ENCODE measurements around the gene CNN2. TPM values are rescaled to one million over a fixed set of nuclear protein-coding genes. Genes with fewer than 3 reads are reported as not detected.
"Not testable (repeated sequence)": the region's sequence is repeated elsewhere in the genome, so short reads cannot be mapped to it uniquely, and the experiment has no call there.

The CNN2 gene
- total and polyA plus RNA-seq, 4 donors, result 10.1 to 38.4 (median 26.8) TPM

DNA sequence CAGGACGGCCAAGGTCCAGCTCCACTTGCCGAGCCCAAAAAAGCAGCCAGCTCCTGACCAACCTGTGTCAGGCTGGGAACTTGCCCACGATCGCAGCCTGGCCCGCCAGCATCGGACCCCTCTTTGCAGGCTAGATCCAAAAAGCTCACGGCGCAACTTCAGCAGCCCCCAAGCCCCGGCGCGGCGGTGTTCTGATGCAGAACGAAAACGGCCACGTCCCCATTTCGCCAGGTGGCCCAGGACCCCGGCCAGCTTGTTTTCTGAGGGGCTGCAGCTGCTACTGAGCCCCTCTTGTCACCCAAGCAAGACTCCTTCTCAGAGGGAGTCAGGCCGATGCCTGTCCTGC, 6.8 kb upstream of the CNN2 start:
- Histone ChIP-seq H3K4me3 (ENCODE audit: low read depth in 1 of 3, low read length in 3 of 3) (peak overlapping the region; percentile 78 to 97 (median 89)), H3K4me1 (ENCODE audit: control insufficient read depth in 4 of 4, insufficient read depth in 4 of 4, low read length in 3 of 4) (peaks cover 30 to 49% (median 39%) of the 10 kb centered on the region in 4 donors), H3K9me3 (ENCODE audit: control insufficient read depth in 4 of 4, low read length in 3 of 4) (no peaks in the 10 kb centered on the region), H3K27me3 (ENCODE audit: control insufficient read depth in 4 of 4, insufficient read depth in 4 of 4, low read length in 3 of 4) (no peaks in the 10 kb centered on the region), H3K9ac (ENCODE audit: low read depth in 1 of 2, low read length in 2 of 2) (peak overlapping the region in 1 of 2 donors; percentile 90), H3K27ac (ENCODE audit: low read depth in 1 of 2, low read length in 2 of 2) (no peak overlapping the region), H3K36me3 (ENCODE audit: control insufficient read depth in 4 of 4, insufficient read depth in 3 of 4, low read depth in 1 of 4, low read length in 3 of 4) (no peaks in the 10 kb centered on the region)
- WGBS, result 62% methylated on average over 18 of the region's 18 CpGs
- TF ChIP-seq GABPA (IDR thresholded peaks at IDR 0.05 in 1 of 2, conservative IDR thresholded peaks at IDR 0.05 in 1 of 2) (no peak), HNF4A (conservative IDR thresholded peaks at IDR 0.05) (no peak), FOXA2 (IDR thresholded peaks at IDR 0.05) (no peak)
- DNase-seq (ENCODE audit: low spot score), result no peak

DNA sequence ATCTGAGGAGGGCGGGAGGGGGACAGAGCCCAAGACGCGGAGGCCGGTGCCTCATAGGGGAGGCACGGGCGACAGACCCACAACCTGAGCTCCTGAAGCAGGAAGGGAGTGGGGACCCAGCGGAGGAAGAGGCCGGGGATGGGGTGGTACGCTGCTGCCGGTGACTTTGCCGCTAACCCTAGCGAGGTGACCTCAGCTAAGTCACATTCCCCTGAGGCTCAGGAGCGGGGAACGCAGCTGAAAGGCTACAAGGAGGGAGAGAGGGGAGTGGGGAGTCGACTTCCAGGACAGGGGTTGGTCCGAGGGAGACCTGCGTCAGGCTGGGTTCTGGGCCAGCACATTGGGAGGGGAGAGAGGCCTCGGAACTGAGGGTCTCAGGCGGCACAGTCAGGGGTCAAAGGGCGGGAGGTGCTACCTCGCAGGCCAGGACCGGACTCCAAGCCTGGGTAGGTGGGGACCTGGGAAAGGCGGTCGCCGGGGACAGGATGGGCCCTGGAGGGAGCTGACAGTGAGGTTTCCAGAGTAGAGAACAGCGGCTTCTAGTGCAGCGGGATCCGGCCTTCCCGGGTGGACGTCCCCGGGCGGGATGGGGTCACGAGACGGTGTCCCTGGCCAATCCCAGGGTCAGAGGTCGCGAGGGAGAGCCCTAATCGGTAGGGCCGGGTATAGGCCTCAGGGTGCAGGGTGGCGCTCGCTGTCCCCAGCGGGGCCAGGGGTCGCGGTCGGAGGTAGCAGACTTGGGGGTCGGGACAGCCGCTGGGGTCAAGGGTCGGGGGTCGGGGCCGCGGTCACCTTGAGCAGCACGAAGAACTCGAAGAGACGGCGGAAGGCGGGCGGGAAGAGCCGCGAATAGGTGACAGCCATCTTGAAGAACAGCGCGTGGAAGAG, 6.2 kb upstream of the CNN2 start:
- DNase-seq (ENCODE audit: low spot score), result peak; percentile 49
- TF ChIP-seq RXRA (IDR thresholded peaks at IDR 0.05) (peak in 1 of 2 donors; percentile 50), EGR1 (IDR thresholded peaks at IDR 0.05; ENCODE audit: low read depth in 2 of 2) (no peak), NR2F2 (IDR thresholded peaks at IDR 0.05) (peak; percentile 60), HNF4A (conservative IDR thresholded peaks at IDR 0.05) (peak in 1 of 2 donors; percentile 11)
- TF ChIP-seq, protein P1, sequence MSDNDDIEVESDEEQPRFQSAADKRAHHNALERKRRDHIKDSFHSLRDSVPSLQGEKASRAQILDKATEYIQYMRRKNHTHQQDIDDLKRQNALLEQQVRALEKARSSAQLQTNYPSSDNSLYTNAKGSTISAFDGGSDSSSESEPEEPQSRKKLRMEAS (IDR thresholded peaks at IDR 0.05), result no peak
- 1% methylated on average over 60 of the region's 60 CpGs for WGBS
- peaks cover 30 to 49% (median 39%) of the 10 kb centered on the region in 4 donors for H3K4me1 ChIP-seq (ENCODE audit: control insufficient read depth in 4 of 4, insufficient read depth in 4 of 4, low read length in 3 of 4)
- H3K27ac ChIP-seq (ENCODE audit: low read depth in 1 of 2, low read length in 2 of 2), result peak overlapping the region; percentile 90 to 92
- H3K9ac ChIP-seq (ENCODE audit: low read depth in 1 of 2, low read length in 2 of 2), result peak overlapping the region; percentile 69 to 90
- H3K36me3 ChIP-seq (ENCODE audit: control insufficient read depth in 4 of 4, insufficient read depth in 3 of 4, low read depth in 1 of 4, low read length in 3 of 4), result no peaks in the 10 kb centered on the region
- H3K9me3 ChIP-seq (ENCODE audit: control insufficient read depth in 4 of 4, low read length in 3 of 4), result no peaks in the 10 kb centered on the region
- peak overlapping the region; percentile 78 to 97 (median 89) for H3K4me3 ChIP-seq (ENCODE audit: low read depth in 1 of 3, low read length in 3 of 3)
- no peaks in the 10 kb centered on the region for H3K27me3 ChIP-seq (ENCODE audit: control insufficient read depth in 4 of 4, insufficient read depth in 4 of 4, low read length in 3 of 4)

DNA sequence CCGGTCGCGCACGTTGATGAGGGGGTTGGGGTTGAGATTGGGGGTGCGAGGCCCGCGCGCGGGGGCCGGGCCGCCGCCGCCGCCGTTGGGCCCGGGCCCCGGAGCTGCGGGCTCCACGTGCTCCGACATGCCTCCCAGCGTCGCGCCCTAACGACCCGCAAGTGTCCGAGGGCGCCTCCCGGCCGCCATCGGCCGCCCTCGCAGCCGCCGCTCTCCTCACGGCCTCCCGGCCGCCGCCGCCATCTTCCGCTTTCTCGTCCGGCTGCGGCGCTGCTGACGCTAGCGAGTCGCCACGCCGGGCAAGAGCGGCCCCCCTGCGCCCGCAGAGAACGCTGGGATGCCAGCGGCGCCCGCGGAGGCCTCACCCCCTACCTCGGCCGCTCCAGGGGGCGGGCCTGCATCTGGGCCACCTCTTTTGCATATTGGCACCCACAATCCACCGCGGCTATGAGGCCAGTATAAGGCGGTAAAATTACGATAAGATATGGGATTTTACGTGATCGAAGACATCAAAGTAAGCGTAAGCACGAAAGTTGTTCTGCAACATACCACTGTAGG, 5.5 kb upstream of the CNN2 start, which contains the start of gene TMEM259:
TSS of gene TMEM259 (minus strand) at position 256 of the 558 bp plus-strand sequence. CDS start at position 129, 127 bp downstream.
- no peaks in the 10 kb centered on the region for H3K36me3 ChIP-seq (ENCODE audit: control insufficient read depth in 4 of 4, insufficient read depth in 3 of 4, low read depth in 1 of 4, low read length in 3 of 4)
- H3K4me3 ChIP-seq (ENCODE audit: low read depth in 1 of 3, low read length in 3 of 3), result peak within 1 kb of the TSS; percentile 78 to 97 (median 89)
- peak; percentile 96 for DNase-seq (ENCODE audit: low spot score)
- H3K27me3 ChIP-seq (ENCODE audit: control insufficient read depth in 4 of 4, insufficient read depth in 4 of 4, low read length in 3 of 4), result no peaks in the 10 kb centered on the region
- peak within 1 kb of the TSS; percentile 86 to 90 for H3K9ac ChIP-seq (ENCODE audit: low read depth in 1 of 2, low read length in 2 of 2)
- no peak for TF ChIP-seq RXRA (IDR thresholded peaks at IDR 0.05)
- TF ChIP-seq, protein P2, sequence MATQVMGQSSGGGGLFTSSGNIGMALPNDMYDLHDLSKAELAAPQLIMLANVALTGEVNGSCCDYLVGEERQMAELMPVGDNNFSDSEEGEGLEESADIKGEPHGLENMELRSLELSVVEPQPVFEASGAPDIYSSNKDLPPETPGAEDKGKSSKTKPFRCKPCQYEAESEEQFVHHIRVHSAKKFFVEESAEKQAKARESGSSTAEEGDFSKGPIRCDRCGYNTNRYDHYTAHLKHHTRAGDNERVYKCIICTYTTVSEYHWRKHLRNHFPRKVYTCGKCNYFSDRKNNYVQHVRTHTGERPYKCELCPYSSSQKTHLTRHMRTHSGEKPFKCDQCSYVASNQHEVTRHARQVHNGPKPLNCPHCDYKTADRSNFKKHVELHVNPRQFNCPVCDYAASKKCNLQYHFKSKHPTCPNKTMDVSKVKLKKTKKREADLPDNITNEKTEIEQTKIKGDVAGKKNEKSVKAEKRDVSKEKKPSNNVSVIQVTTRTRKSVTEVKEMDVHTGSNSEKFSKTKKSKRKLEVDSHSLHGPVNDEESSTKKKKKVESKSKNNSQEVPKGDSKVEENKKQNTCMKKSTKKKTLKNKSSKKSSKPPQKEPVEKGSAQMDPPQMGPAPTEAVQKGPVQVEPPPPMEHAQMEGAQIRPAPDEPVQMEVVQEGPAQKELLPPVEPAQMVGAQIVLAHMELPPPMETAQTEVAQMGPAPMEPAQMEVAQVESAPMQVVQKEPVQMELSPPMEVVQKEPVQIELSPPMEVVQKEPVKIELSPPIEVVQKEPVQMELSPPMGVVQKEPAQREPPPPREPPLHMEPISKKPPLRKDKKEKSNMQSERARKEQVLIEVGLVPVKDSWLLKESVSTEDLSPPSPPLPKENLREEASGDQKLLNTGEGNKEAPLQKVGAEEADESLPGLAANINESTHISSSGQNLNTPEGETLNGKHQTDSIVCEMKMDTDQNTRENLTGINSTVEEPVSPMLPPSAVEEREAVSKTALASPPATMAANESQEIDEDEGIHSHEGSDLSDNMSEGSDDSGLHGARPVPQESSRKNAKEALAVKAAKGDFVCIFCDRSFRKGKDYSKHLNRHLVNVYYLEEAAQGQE (IDR thresholded peaks at IDR 0.05), result peak; percentile 24
- TF ChIP-seq JUND (IDR thresholded peaks at IDR 0.05), result no peak
- TF ChIP-seq NR2F2 (IDR thresholded peaks at IDR 0.05), result no peak
- TF ChIP-seq, protein P3, sequence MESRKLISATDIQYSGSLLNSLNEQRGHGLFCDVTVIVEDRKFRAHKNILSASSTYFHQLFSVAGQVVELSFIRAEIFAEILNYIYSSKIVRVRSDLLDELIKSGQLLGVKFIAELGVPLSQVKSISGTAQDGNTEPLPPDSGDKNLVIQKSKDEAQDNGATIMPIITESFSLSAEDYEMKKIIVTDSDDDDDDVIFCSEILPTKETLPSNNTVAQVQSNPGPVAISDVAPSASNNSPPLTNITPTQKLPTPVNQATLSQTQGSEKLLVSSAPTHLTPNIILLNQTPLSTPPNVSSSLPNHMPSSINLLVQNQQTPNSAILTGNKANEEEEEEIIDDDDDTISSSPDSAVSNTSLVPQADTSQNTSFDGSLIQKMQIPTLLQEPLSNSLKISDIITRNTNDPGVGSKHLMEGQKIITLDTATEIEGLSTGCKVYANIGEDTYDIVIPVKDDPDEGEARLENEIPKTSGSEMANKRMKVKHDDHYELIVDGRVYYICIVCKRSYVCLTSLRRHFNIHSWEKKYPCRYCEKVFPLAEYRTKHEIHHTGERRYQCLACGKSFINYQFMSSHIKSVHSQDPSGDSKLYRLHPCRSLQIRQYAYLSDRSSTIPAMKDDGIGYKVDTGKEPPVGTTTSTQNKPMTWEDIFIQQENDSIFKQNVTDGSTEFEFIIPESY (IDR thresholded peaks at IDR 0.05), result no peak
- no peak for TF ChIP-seq HNF4A (conservative IDR thresholded peaks at IDR 0.05)
- TF ChIP-seq RAD21 (IDR thresholded peaks at IDR 0.05), result peak in 1 of 2 donors; percentile 20
- TF ChIP-seq, protein P1 (IDR thresholded peaks at IDR 0.05), result no peak
- peak; percentile 58 for TF ChIP-seq YY1 (IDR thresholded peaks at IDR 0.05)
- H3K4me1 ChIP-seq (ENCODE audit: control insufficient read depth in 4 of 4, insufficient read depth in 4 of 4, low read length in 3 of 4), result peaks cover 28 to 44% (median 39%) of the 10 kb centered on the region in 4 donors
- no peaks in the 10 kb centered on the region for H3K9me3 ChIP-seq (ENCODE audit: control insufficient read depth in 4 of 4, low read length in 3 of 4)
- under 1% methylated on average over 68 of the region's 68 CpGs for WGBS
- H3K27ac ChIP-seq (ENCODE audit: low read depth in 1 of 2, low read length in 2 of 2), result peak within 1 kb of the TSS; percentile 90 to 92

DNA sequence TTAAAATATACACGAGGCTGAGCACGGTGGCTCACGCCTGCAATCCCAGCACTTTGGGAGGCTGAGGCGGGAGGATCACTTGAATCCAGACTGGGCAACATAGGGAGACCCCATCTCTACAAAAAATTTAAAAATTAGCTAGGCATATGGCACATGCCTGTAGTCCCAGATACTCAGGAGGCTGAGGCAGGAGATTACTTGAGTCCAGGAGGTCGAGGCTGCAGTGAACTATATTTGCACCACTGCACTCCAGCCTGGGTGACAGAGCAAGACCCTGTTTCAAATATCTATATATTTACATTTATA, 2.6 kb upstream of the CNN2 start:
- H3K4me1 ChIP-seq (ENCODE audit: control insufficient read depth in 4 of 4, insufficient read depth in 4 of 4, low read length in 3 of 4), result peaks cover 14 to 27% (median 18%) of the 10 kb centered on the region in 4 donors
- 83% methylated on average over 5 of the region's 5 CpGs for WGBS
- H3K27me3 ChIP-seq (ENCODE audit: control insufficient read depth in 4 of 4, insufficient read depth in 4 of 4, low read length in 3 of 4); H3K9me3 ChIP-seq (ENCODE audit: control insufficient read depth in 4 of 4, low read length in 3 of 4); DNase-seq (ENCODE audit: low spot score); H3K36me3 ChIP-seq (ENCODE audit: control insufficient read depth in 4 of 4, insufficient read depth in 3 of 4, low read depth in 1 of 4, low read length in 3 of 4); H3K4me3 ChIP-seq (ENCODE audit: low read depth in 1 of 3, low read length in 3 of 3); H3K9ac ChIP-seq (ENCODE audit: low read depth in 1 of 2, low read length in 2 of 2); H3K27ac ChIP-seq (ENCODE audit: low read depth in 1 of 2, low read length in 2 of 2): not testable (repeated sequence)

Measured in liver (tissue), 9 donors.